PC-9 (cell line): ENCODE results near the gene PDE4D.

Experiments
- CTCF ChIP-seq: fragments of 200-600 bp; sonication (generic); conservative IDR thresholded peaks from 2 replicates; pipeline ENCODE4 v1.6.1; 2017; ENCODE audit warnings: mixed run types, antibody characterized with exemption, mild to moderate bottlenecking, moderate library complexity
- EZH2 ChIP-seq: fragments of 200-600 bp; sonication (generic); IDR thresholded peaks from 2 replicates; pipeline ENCODE4 v1.8.0; 2017; ENCODE audit warnings: antibody characterized with exemption, low read depth

- TF ChIP-seq CTCF (no peak), EZH2 (no peak)
These were observed 837.6 kb downstream of the PDE4D start for GRCh38 chr5:59055745-59056448.
